CD14-positive monocyte (primary cell): ENCODE results near the gene CNDP2. TPM values are rescaled to one million over a fixed set of nuclear protein-coding genes. Genes with fewer than 3 reads are reported as not detected.

ENCODE experiments used
- DNase-seq, 3 donors: peaks; one replicate each; pipeline ENCODE4 v3.0.0-alpha.2; 2011 to 2022
- H2AFZ ChIP-seq: 2 replicates; pipeline ENCODE4 v1.6.0; 2012; ENCODE audit warnings: mild to moderate bottlenecking, low read depth, low read length, inconsistent platforms; ENCODE audit not compliant: insufficient read depth, poor library complexity, severe bottlenecking
- H3K27ac ChIP-seq, 2 donors: 1 replicate in 1 of 2; 2 replicates in 1 of 2; pipeline ENCODE4 v1.5.1; 2012 to 2013; ENCODE audit warnings: low read length in 2 of 2, control low read depth in 1 of 2, inconsistent platforms in 1 of 2, low read depth in 1 of 2, mild to moderate bottlenecking in 1 of 2
- H3K27me3 ChIP-seq, 2 donors: one replicate each; pipeline versions ENCODE4 v1.6.0 to v1.6.1; 2011 to 2013; ENCODE audit warnings: low read length in 2 of 2; ENCODE audit not compliant: control insufficient read depth in 2 of 2, insufficient read depth in 2 of 2
- H3K36me3 ChIP-seq, 2 donors: replicated peaks in 1 of 2; 1 replicate in 1 of 2; 2 replicates in 1 of 2; pipeline versions ENCODE4 v1.5.1 to v1.6.1; 2012 to 2013; ENCODE audit warnings: low read length in 2 of 2, control low read depth in 1 of 2, inconsistent platforms in 1 of 2, mild to moderate bottlenecking in 1 of 2; ENCODE audit not compliant: insufficient read depth in 2 of 2, control insufficient read depth in 1 of 2
- H3K4me1 ChIP-seq, 2 donors: 1 replicate in 1 of 2; 2 replicates in 1 of 2; pipeline versions ENCODE4 v1.5.1 to v1.6.1; 2012 to 2013; ENCODE audit warnings: low read length in 2 of 2, control low read depth in 1 of 2, inconsistent platforms in 1 of 2, mild to moderate bottlenecking in 1 of 2, moderate library complexity in 1 of 2; ENCODE audit not compliant: insufficient read depth in 2 of 2, control insufficient read depth in 1 of 2
- H3K4me2 ChIP-seq: replicated peaks from 2 replicates; pipeline ENCODE3; 2012; ENCODE audit warnings: low read length, moderate library complexity, mild to moderate bottlenecking; ENCODE audit not compliant: poor library complexity, severe bottlenecking; ENCODE audit errors: extremely low read depth
- H3K4me3 ChIP-seq, 3 experiments: fragments of 200-600 bp in 1 of 3; sonication (generic) in 1 of 3; replicated peaks in 1 of 3; 1 replicate in 2 of 3; 2 replicates in 1 of 3; pipeline ENCODE4 v1.5.1; 2011 to 2013; ENCODE audit warnings: low read length in 3 of 3, mild to moderate bottlenecking in 3 of 3, control low read depth in 2 of 3, low read depth in 2 of 3, inconsistent platforms in 1 of 3, moderate library complexity in 1 of 3
- H3K79me2 ChIP-seq: 2 replicates; pipeline ENCODE4 v1.6.0; 2012; ENCODE audit warnings: mild to moderate bottlenecking, control low read depth, inconsistent platforms, low read length, moderate library complexity; ENCODE audit not compliant: insufficient read depth
- H3K9ac ChIP-seq: 2 replicates; pipeline ENCODE4 v1.6.0; 2017; ENCODE audit warnings: low read length, mild to moderate bottlenecking; ENCODE audit not compliant: insufficient read depth, poor library complexity, severe bottlenecking
- H3K9me3 ChIP-seq, 2 donors: replicated peaks in 1 of 2; 1 replicate in 1 of 2; 2 replicates in 1 of 2; pipeline versions ENCODE4 v1.5.1 to v1.6.1; 2012 to 2013; ENCODE audit warnings: low read length in 2 of 2, control low read depth in 1 of 2; ENCODE audit not compliant: control insufficient read depth in 1 of 2, insufficient read depth in 1 of 2
- H4K20me1 ChIP-seq: 2 replicates; pipeline ENCODE4 v1.6.0; 2012; ENCODE audit warnings: mild to moderate bottlenecking, low read length, control low read depth, moderate library complexity; ENCODE audit not compliant: insufficient read depth
- H3K27ac Mint-ChIP-seq, 7 donors: one replicate each; pipeline ENCODE4 v1.8.0; 2020; ENCODE audit warnings: mild to moderate bottlenecking in 7 of 7, mixed read lengths in 7 of 7, moderate library complexity in 6 of 7, inconsistent platforms in 2 of 7
- H3K27me3 Mint-ChIP-seq, 3 donors: one replicate each; pipeline ENCODE4 v1.8.0; 2021 to 2022; ENCODE audit warnings: low read depth in 3 of 3, mild to moderate bottlenecking in 3 of 3, mixed read lengths in 3 of 3, moderate library complexity in 3 of 3, inconsistent platforms in 1 of 3
- H3K36me3 Mint-ChIP-seq, 2 donors: one replicate each; pipeline ENCODE4 v1.8.0; 2020; ENCODE audit warnings: mixed read lengths in 2 of 2, inconsistent platforms in 1 of 2, mild to moderate bottlenecking in 1 of 2
- H3K4me1 Mint-ChIP-seq: one replicate; pipeline ENCODE4 v1.8.0; 2020; ENCODE audit warnings: mild to moderate bottlenecking, mixed read lengths
- H3K4me3 Mint-ChIP-seq, 2 donors: one replicate each; pipeline ENCODE4 v1.8.0; 2020; ENCODE audit warnings: mild to moderate bottlenecking in 2 of 2, mixed read lengths in 2 of 2, moderate library complexity in 1 of 2
- H3K9me3 Mint-ChIP-seq, 7 donors: one replicate each; pipeline ENCODE4 v1.8.0; 2020 to 2022; ENCODE audit warnings: mixed read lengths in 7 of 7, mild to moderate bottlenecking in 6 of 7, moderate library complexity in 6 of 7, inconsistent platforms in 2 of 7
- CTCF ChIP-seq: fragments of 200-600 bp; IDR thresholded peaks from one replicate; pipeline ENCODE4 v1.8.0; 2022; ENCODE audit warnings: antibody characterized with exemption, mild to moderate bottlenecking
- WGBS: methylation state at CpG from one replicate; pipeline ENCODE4 v1.1.5; 2013; ENCODE audit warnings: missing lambda C conversion rate; ENCODE audit not compliant: insufficient coverage; 5-methylcytosine and 5-hydroxymethylcytosine counted together
- intact Hi-C, 2 donors: fragments of 100-400 bp; cut with micrococcal nuclease; formaldehyde crosslinking; loops; one replicate each; pipeline versions ENCODE4 v1.15.0 to v1.15.1; 2023
- polyA plus RNA-seq, 3 donors: library from polyadenylated mRNA; depleted of rRNA in 1 of 3; unstranded in 2 of 3; stranded (reverse) in 1 of 3; fragments of 300-500 nt in 2 of 3; fragments of >200 nt in 1 of 3; fragmentation: Illumina TruSeq in 2 of 3; gene quantifications; 1 replicate in 2 of 3; 2 replicates in 1 of 3; pipeline ENCODE4 v1.2.3, GENCODE V29; 2012 to 2021

CNDP2 gene
- polyA plus RNA-seq, 3 donors = 103 to 186 (median 122) TPM

- H3K4me2 ChIP-seq = no peak overlapping the region
- Mint-ChIP-seq H3K9me3 (no peaks in the 10 kb centered on the region), H3K36me3 (peaks cover 21 to 22% of the 10 kb centered on the region in 2 donors), H3K4me1 (peaks cover 19% of the 10 kb centered on the region), H3K4me3 (no peak overlapping the region), H3K27ac (no peak overlapping the region), H3K27me3 (no peaks in the 10 kb centered on the region)
- no peaks in the 10 kb centered on the region for H3K27me3 ChIP-seq
- H3K27ac ChIP-seq = no peak overlapping the region
- TF ChIP-seq CTCF = no peak
- H4K20me1 ChIP-seq = no peaks in the 10 kb centered on the region
- no peak for DNase-seq
- H3K9ac ChIP-seq = no peak overlapping the region
- intact Hi-C loops = no loop called here
- no peaks in the 10 kb centered on the region for H3K79me2 ChIP-seq
- peaks cover 11 to 16% of the 10 kb centered on the region in 2 donors for H3K4me1 ChIP-seq
- no peak overlapping the region for H2AFZ ChIP-seq
- WGBS = 97% methylated on average over 9 of the region's 9 CpGs
- H3K9me3 ChIP-seq = no peaks in the 10 kb centered on the region
- H3K4me3 ChIP-seq = no peak overlapping the region
- H3K36me3 ChIP-seq = peaks cover 10 to 23% of the 10 kb centered on the region in 2 donors
Measured at GRCh38 chr18:74525741-74526140, 29.6 kb downstream of the CNDP2 start.

GRCh38 chr18:74526488-74526887 is 30.3 kb downstream of the CNDP2 start:
- no peaks in the 10 kb centered on the region for H3K9me3 Mint-ChIP-seq
- Histone ChIP-seq H3K4me3 (no peak overlapping the region), H3K36me3 (peaks cover 6 to 16% of the 10 kb centered on the region in 2 donors), H3K4me2 (no peak overlapping the region), H3K9me3 (no peaks in the 10 kb centered on the region), H3K79me2 (no peaks in the 10 kb centered on the region), H3K9ac (no peak overlapping the region), H2AFZ (no peak overlapping the region), H3K27ac (no peak overlapping the region), H3K4me1 (peaks cover 11 to 16% of the 10 kb centered on the region in 2 donors), H4K20me1 (no peaks in the 10 kb centered on the region), H3K27me3 (no peaks in the 10 kb centered on the region)
- H3K36me3 Mint-ChIP-seq = peaks cover 14 to 15% of the 10 kb centered on the region in 2 donors
- no peak for DNase-seq
- no peak overlapping the region for H3K27ac Mint-ChIP-seq
- WGBS = 83% methylated on average over 1 of the region's 2 CpGs
- peaks cover 19% of the 10 kb centered on the region for H3K4me1 Mint-ChIP-seq
- no peak overlapping the region for H3K4me3 Mint-ChIP-seq
- no peak for TF ChIP-seq CTCF
- H3K27me3 Mint-ChIP-seq = peaks cover 0 to 2% (median 2%) of the 10 kb centered on the region in 3 donors
- intact Hi-C loops = no loop called here
